OCI-LY3 (cell line): ENCODE measurements around the gene CAMTA1.

Source experiments
- H2AFZ ChIP-seq: fragments of 200-600, 300-600 bp; shearing (Covaris generic); 2 replicates; pipeline ENCODE4 v1.6.0; 2014; ENCODE audit warnings: antibody characterized with exemption, low read depth, low read length
- H3K27ac ChIP-seq: fragments of 200-600, 300-600 bp; sonication (generic); 2 replicates; pipeline ENCODE4 v1.5.1; 2014; ENCODE audit warnings: mild to moderate bottlenecking, low read length, moderate library complexity, mixed read lengths
- H3K27me3 ChIP-seq: fragments of 200-600, 300-600 bp; sonication (generic); 2 replicates; pipeline ENCODE4 v1.6.1; 2014; ENCODE audit warnings: low read depth, low read length, mixed read lengths
- H3K36me3 ChIP-seq: fragments of 200-600, 300-600 bp; sonication (generic); replicated peaks from 2 replicates; pipeline ENCODE3; 2014; ENCODE audit warnings: low read depth, low read length, mixed read lengths
- H3K4me1 ChIP-seq: fragments of 300-600, 200-600 bp; sonication (generic); 2 replicates; pipeline ENCODE4 v1.6.1; 2014; ENCODE audit warnings: low read length, mixed read lengths
- H3K4me2 ChIP-seq: fragments of 200-600, 300-600 bp; sonication (generic); 2 replicates; pipeline ENCODE4 v1.6.1; 2014; ENCODE audit warnings: low read length, mixed read lengths
- H3K4me3 ChIP-seq: fragments of 300-600, 200-600 bp; sonication (generic); 2 replicates; pipeline ENCODE4 v1.5.1; 2014; ENCODE audit warnings: antibody characterized with exemption, mild to moderate bottlenecking, low read length, moderate library complexity
- H3K79me2 ChIP-seq: fragments of 300-600, 200-600 bp; shearing (Covaris generic); 2 replicates; pipeline ENCODE4 v1.6.1; 2014; ENCODE audit warnings: mild to moderate bottlenecking, low read length, mixed read lengths
- H3K9ac ChIP-seq: fragments of 300-600, 200-600 bp; shearing (Covaris generic); 2 replicates; pipeline ENCODE4 v1.6.0; 2014; ENCODE audit warnings: mild to moderate bottlenecking, low read length, moderate library complexity
- H3K9me3 ChIP-seq: fragments of 200-600, 300-600 bp; shearing (Covaris generic); 2 replicates; pipeline ENCODE4 v1.6.1; 2014; ENCODE audit warnings: low read length, mixed read lengths; ENCODE audit not compliant: insufficient read depth
- H4K20me1 ChIP-seq: fragments of 200-600, 300-600 bp; sonication (generic); 2 replicates; pipeline ENCODE4 v1.6.1; 2016; ENCODE audit warnings: low read length, mixed read lengths; ENCODE audit not compliant: insufficient read depth
- EZH2phosphoT487 ChIP-seq: fragments of 200-600 bp; shearing (Covaris generic); IDR thresholded peaks from 2 replicates; pipeline ENCODE4 v1.6.1; 2018; ENCODE audit warnings: antibody characterized with exemption, mixed run types, low read depth
- TF ChIP-seq, protein P1 (sequence below): fragments of 200-600, 300-600 bp; sonication (generic); IDR thresholded peaks from 2 replicates; pipeline ENCODE4 v1.5.1; 2014; ENCODE audit warnings: antibody characterized with exemption, low read length, low read depth

The CAMTA1 gene

DNA sequence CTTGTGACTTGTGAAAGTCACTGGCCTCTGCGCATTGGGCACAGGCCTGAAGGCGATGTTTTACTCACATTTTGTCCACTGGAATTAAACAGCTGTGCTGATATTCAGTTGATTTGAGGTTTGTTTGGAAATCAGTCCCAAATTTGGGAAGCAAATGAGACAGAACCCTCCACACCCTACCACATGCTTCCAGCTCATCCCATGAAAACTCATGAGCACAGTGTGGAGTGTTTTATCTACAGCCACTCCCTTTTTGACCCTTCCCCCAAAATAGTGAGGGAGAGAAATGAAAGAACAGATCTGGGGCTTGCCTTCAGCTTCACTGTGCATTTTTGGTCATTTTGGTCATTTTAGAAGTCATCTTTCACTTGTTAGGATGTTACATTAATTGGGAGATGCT, 101.3 kb downstream of the CAMTA1 start:
- Histone ChIP-seq H3K4me1 (peaks cover 42% of the 10 kb centered on the region), H3K9ac (no peak overlapping the region), H3K4me3 (no peak overlapping the region), H2AFZ (no peak overlapping the region), H4K20me1 (0 out of 2 replicates have a peak, but pooled peaks cover 6% of the 10 kb centered on the region), H3K9me3 (no peaks in the 10 kb centered on the region), H3K27me3 (no peaks in the 10 kb centered on the region), H3K4me2 (no peak overlapping the region), H3K36me3 (no peaks in the 10 kb centered on the region), H3K27ac (no peak overlapping the region), H3K79me2 (no peaks in the 10 kb centered on the region)
- TF ChIP-seq, protein P1, sequence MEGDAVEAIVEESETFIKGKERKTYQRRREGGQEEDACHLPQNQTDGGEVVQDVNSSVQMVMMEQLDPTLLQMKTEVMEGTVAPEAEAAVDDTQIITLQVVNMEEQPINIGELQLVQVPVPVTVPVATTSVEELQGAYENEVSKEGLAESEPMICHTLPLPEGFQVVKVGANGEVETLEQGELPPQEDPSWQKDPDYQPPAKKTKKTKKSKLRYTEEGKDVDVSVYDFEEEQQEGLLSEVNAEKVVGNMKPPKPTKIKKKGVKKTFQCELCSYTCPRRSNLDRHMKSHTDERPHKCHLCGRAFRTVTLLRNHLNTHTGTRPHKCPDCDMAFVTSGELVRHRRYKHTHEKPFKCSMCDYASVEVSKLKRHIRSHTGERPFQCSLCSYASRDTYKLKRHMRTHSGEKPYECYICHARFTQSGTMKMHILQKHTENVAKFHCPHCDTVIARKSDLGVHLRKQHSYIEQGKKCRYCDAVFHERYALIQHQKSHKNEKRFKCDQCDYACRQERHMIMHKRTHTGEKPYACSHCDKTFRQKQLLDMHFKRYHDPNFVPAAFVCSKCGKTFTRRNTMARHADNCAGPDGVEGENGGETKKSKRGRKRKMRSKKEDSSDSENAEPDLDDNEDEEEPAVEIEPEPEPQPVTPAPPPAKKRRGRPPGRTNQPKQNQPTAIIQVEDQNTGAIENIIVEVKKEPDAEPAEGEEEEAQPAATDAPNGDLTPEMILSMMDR, result no peak
- no peak for TF ChIP-seq EZH2phosphoT487

DNA sequence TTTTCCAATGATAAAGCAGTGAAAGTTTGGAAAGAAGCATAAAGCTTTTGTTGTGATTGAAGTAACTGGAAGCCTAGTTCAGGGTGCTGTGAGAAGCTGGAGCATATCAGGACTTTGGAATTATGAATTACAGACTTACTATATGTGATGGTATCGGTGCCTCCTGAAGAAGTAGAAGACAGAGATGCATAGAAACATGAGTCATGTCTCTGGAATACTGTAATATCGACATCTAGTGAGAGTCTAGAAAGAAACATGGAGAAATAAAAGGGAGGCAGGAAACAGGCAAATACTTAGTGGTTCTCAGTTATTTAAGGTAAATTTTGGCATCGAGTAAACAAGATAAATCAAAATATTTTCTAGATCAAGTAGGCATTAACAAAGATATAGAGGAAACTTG, 103.0 kb downstream of the CAMTA1 start:
- Histone ChIP-seq H3K4me1 (peaks cover 40% of the 10 kb centered on the region), H3K9ac (no peak overlapping the region), H3K36me3 (no peaks in the 10 kb centered on the region), H3K9me3 (no peaks in the 10 kb centered on the region), H3K27ac (no peak overlapping the region), H2AFZ (no peak overlapping the region), H3K4me2 (peak overlapping the region; percentile 23; the same call in 1 of the 2 replicates), H4K20me1 (0 out of 2 replicates have a peak, but pooled peaks cover 6% of the 10 kb centered on the region), H3K4me3 (no peak overlapping the region), H3K27me3 (no peaks in the 10 kb centered on the region), H3K79me2 (no peaks in the 10 kb centered on the region)
- TF ChIP-seq, protein P1, result no peak
- no peak for TF ChIP-seq EZH2phosphoT487

DNA sequence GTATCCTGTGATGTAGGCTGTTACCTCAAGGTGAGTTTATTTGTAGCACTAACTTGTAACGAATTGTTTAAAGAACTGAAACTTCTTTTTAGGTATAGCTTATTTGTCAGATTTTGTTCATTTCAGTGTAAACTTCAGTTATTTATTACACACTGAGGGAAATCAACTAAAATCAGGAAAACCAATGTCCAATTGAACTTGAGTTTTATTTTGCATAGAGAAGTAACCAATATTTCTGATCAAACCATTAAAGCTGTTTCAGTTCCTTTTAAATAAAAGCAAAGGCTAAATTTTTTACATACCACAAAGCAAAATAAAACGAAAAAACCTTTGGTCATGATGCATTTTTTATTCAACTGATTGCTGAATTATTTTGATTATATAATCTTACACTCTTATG, 103.6 kb downstream of the CAMTA1 start:
- peaks cover 39% of the 10 kb centered on the region for H3K4me1 ChIP-seq
- H3K4me2 ChIP-seq, result peak overlapping the region; percentile 23
- H3K36me3 ChIP-seq, result no peaks in the 10 kb centered on the region

DNA sequence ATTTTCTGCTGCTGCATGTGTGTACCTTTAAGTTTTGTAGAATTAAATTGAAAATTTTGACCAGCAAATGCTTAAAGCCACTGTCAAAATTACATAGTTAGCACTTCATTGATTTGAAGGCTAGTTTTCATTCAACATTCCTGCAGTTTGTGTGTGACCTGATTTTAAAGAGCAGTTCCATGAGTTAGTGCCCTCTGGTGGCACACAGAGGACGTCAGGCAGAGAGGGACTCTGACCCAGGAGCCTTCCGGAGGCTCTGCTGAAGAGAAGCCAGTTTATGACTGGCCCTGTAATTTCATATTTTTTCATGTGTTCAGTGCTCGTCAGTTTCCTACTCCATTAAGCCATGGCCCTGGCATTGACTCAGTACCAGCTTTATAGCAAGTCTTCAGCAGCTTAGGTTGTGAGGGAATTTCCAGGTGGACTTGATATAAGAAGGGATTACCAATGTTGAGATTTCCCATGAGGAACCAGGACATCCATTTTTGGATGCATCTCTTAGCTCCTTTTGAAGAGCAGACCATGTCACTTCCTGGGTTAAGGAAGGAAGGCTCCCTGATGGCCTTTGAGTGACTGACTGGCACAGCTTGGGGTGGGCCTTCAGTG, 104.7 kb downstream of the CAMTA1 start:
- Histone ChIP-seq H2AFZ (no peak overlapping the region), H3K9me3 (no peaks in the 10 kb centered on the region), H3K27me3 (no peaks in the 10 kb centered on the region), H4K20me1 (0 out of 2 replicates have a peak, but pooled peaks cover 6% of the 10 kb centered on the region), H3K79me2 (no peaks in the 10 kb centered on the region), H3K27ac (no peak overlapping the region), H3K4me1 (peaks cover 34% of the 10 kb centered on the region), H3K4me3 (no peak overlapping the region), H3K4me2 (no peak overlapping the region), H3K9ac (no peak overlapping the region), H3K36me3 (no peaks in the 10 kb centered on the region)
- TF ChIP-seq EZH2phosphoT487, result no peak
- TF ChIP-seq, protein P1, result peak; percentile 75

More for the DNA sequence above, 103.6 kb downstream of the CAMTA1 start:
- Histone ChIP-seq H3K79me2 (no peaks in the 10 kb centered on the region), H3K9me3 (no peaks in the 10 kb centered on the region), H3K27ac (no peak overlapping the region), H4K20me1 (0 out of 2 replicates have a peak, but pooled peaks cover 6% of the 10 kb centered on the region), H2AFZ (no peak overlapping the region), H3K4me3 (no peak overlapping the region), H3K27me3 (no peaks in the 10 kb centered on the region), H3K9ac (no peak overlapping the region)
- TF ChIP-seq, protein P1, result no peak
- no peak for TF ChIP-seq EZH2phosphoT487
